Measurements from ENCODE around the gene SCN10A. TPM values are rescaled to one million over a fixed set of nuclear protein-coding genes. Genes with fewer than 3 reads are reported as not detected.

The SCN10A gene
- total RNA-seq, 1 donor from 2014 or later, result not detected

DNA sequence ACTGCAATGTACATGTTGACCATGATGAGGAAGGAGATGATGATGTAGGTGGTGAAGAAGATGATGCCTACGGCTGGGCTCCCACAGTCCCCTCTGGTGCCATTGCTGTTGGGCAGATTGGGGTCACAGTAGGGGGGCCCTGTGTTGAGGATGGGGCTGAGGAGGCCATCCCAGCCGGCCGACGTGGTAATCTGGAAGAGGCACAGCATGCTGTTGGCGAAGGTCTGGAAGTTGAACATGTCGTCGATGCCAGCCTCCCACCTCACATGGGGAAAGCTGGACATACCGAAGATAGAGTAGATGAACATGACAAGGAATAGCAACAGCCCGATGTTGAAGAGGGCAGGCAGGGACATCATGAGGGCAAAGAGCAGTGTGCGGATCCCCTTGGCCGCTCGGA, 118.0 kb downstream of the SCN10A start:
- Mint-ChIP-seq H3K4me3 (ENCODE audit: low read depth) (no peak overlapping the region), H3K27ac (no peak overlapping the region), H3K27me3 (peaks cover 8% of the 10 kb centered on the region), H3K36me3 (ENCODE audit: insufficient read depth) (no peaks in the 10 kb centered on the region), H3K4me1 (ENCODE audit: low read depth) (no peaks in the 10 kb centered on the region), H3K9me3 (ENCODE audit: low read depth) (no peaks in the 10 kb centered on the region)
- TF ChIP-seq, protein P1, sequence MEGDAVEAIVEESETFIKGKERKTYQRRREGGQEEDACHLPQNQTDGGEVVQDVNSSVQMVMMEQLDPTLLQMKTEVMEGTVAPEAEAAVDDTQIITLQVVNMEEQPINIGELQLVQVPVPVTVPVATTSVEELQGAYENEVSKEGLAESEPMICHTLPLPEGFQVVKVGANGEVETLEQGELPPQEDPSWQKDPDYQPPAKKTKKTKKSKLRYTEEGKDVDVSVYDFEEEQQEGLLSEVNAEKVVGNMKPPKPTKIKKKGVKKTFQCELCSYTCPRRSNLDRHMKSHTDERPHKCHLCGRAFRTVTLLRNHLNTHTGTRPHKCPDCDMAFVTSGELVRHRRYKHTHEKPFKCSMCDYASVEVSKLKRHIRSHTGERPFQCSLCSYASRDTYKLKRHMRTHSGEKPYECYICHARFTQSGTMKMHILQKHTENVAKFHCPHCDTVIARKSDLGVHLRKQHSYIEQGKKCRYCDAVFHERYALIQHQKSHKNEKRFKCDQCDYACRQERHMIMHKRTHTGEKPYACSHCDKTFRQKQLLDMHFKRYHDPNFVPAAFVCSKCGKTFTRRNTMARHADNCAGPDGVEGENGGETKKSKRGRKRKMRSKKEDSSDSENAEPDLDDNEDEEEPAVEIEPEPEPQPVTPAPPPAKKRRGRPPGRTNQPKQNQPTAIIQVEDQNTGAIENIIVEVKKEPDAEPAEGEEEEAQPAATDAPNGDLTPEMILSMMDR (IDR thresholded peaks at IDR 0.05; ENCODE audit: unreplicated experiment), result no peak
- no peak for DNase-seq (ENCODE audit: low spot score, unreplicated experiment)

DNA sequence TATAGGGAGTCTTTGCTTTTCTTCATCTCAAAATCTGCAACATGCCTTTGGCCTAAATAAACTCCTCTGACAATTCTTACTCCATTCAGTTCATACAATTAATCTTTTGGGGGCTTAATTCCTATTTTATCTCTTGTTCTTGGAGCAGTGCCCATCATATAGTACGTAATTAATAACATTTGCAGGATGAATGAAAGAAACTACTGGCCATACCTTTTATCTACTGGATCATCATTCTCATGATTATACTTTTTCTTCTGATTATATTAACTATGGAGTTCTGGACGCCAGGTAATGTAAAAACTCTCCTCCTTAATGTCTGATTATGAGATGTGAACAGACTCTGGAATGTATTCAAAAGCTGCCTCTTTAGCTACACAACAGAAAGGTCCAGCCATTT, 120.0 kb downstream of the SCN10A start:
- no peaks in the 10 kb centered on the region for H3K9me3 Mint-ChIP-seq (ENCODE audit: low read depth)
- H3K4me3 Mint-ChIP-seq (ENCODE audit: low read depth), result no peak overlapping the region
- TF ChIP-seq, protein P1 (IDR thresholded peaks at IDR 0.05; ENCODE audit: unreplicated experiment), result no peak
- H3K4me1 Mint-ChIP-seq (ENCODE audit: low read depth), result no peaks in the 10 kb centered on the region
- no peaks in the 10 kb centered on the region for H3K36me3 Mint-ChIP-seq (ENCODE audit: insufficient read depth)
- H3K27ac Mint-ChIP-seq, result no peak overlapping the region
- DNase-seq (ENCODE audit: low spot score, unreplicated experiment), result no peak
- peaks cover 4% of the 10 kb centered on the region for H3K27me3 Mint-ChIP-seq

DNA sequence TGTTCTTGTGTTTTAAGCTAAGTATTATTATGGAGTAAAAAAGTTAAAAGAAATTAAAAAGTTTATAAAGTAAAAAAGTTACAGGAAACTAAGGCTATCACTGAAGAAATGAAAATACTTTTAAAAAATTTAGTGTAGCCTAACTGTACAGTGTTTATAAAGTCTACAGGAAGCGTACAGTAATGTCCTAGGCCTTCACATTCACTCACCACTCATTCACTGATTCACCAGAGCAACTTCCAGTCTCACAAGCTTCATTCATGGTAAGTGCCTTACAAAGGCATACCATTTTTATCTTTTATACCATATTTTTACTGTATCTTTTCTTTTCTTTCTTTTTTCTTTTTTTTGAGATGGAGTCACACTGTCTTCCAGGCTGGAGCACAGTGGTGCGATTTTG, 125.8 kb downstream of the SCN10A start:
- H3K9me3 Mint-ChIP-seq (ENCODE audit: low read depth), result no peaks in the 10 kb centered on the region
- H3K4me1 Mint-ChIP-seq (ENCODE audit: low read depth), result no peaks in the 10 kb centered on the region
- TF ChIP-seq, protein P1 (IDR thresholded peaks at IDR 0.05; ENCODE audit: unreplicated experiment), result no peak

DNA sequence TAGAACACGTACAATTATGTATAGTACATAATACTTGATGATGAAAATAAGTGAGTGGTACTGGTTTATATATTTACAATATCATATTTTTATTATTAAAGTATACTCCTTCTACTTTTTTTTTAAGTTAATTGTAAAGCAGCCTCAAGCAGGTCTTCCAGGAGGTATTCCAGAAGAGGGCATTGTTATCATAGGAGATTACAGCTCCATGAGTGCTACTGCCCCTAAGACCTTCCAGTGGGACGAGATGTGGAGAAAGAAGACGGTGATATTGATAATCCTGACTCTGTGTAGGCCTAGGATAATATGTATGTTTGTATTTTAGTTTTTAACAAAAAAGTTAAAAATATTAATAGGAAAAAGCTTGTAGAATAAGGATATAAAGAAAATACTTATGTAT, 126.2 kb downstream of the SCN10A start:
- Mint-ChIP-seq H3K9me3 (ENCODE audit: low read depth) (no peaks in the 10 kb centered on the region), H3K4me1 (ENCODE audit: low read depth) (no peaks in the 10 kb centered on the region), H3K27me3 (peaks cover 3% of the 10 kb centered on the region), H3K4me3 (ENCODE audit: low read depth) (no peak overlapping the region), H3K36me3 (ENCODE audit: insufficient read depth) (no peaks in the 10 kb centered on the region), H3K27ac (no peak overlapping the region)
- TF ChIP-seq, protein P1 (IDR thresholded peaks at IDR 0.05; ENCODE audit: unreplicated experiment), result no peak
- DNase-seq (ENCODE audit: low spot score, unreplicated experiment), result no peak

More for the DNA sequence above, 125.8 kb downstream of the SCN10A start:
- Mint-ChIP-seq H3K36me3 (ENCODE audit: insufficient read depth) (no peaks in the 10 kb centered on the region), H3K27me3 (peaks cover 3% of the 10 kb centered on the region), H3K4me3 (ENCODE audit: low read depth) (no peak overlapping the region), H3K27ac (no peak overlapping the region)
- DNase-seq (ENCODE audit: low spot score, unreplicated experiment), result no peak

DNA sequence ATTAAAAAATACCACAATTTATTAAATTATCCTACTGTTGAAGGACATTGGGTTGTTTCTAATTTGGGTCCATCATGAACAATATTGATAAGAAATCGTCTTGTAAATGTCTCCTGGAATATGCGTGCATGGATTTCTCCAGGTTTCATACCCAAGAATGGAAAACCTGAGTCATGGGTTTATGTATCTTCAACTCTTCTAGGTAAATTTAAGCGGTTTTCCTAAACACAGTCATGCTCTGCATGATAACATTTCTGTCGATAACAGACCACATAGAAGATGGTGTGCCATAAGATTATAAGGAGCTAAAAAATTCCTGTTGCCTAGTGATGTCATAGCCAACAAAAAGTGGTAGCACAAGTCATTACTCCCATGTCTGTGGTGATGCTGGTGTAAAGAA, 126.7 kb downstream of the SCN10A start:
- no peaks in the 10 kb centered on the region for H3K36me3 Mint-ChIP-seq (ENCODE audit: insufficient read depth)
- DNase-seq (ENCODE audit: low spot score, unreplicated experiment), result no peak
- no peak overlapping the region for H3K27ac Mint-ChIP-seq
- TF ChIP-seq, protein P1 (IDR thresholded peaks at IDR 0.05; ENCODE audit: unreplicated experiment), result no peak
- no peaks in the 10 kb centered on the region for H3K4me1 Mint-ChIP-seq (ENCODE audit: low read depth)
- peaks cover 3% of the 10 kb centered on the region for H3K27me3 Mint-ChIP-seq
- H3K9me3 Mint-ChIP-seq (ENCODE audit: low read depth), result no peaks in the 10 kb centered on the region
- H3K4me3 Mint-ChIP-seq (ENCODE audit: low read depth), result no peak overlapping the region

Data from progenitor cell of endocrine pancreas (in vitro differentiated cells).